ENCODE results near the gene SLC35A5.

GRCh38 chr3:112579232-112579631 is 17.4 kb downstream of the SLC35A5 start:
- TF ChIP-seq, protein P1, sequence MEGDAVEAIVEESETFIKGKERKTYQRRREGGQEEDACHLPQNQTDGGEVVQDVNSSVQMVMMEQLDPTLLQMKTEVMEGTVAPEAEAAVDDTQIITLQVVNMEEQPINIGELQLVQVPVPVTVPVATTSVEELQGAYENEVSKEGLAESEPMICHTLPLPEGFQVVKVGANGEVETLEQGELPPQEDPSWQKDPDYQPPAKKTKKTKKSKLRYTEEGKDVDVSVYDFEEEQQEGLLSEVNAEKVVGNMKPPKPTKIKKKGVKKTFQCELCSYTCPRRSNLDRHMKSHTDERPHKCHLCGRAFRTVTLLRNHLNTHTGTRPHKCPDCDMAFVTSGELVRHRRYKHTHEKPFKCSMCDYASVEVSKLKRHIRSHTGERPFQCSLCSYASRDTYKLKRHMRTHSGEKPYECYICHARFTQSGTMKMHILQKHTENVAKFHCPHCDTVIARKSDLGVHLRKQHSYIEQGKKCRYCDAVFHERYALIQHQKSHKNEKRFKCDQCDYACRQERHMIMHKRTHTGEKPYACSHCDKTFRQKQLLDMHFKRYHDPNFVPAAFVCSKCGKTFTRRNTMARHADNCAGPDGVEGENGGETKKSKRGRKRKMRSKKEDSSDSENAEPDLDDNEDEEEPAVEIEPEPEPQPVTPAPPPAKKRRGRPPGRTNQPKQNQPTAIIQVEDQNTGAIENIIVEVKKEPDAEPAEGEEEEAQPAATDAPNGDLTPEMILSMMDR (IDR thresholded peaks at IDR 0.05) = no peak
- TF ChIP-seq POLR2A (IDR thresholded peaks at IDR 0.05) = no peak

Measured in lower leg skin (tissue), 3 donors.